Urothelium cell line (cell line): ENCODE data around the gene GTPBP6.
"Not testable (repeated sequence)": the region's sequence is repeated elsewhere in the genome, so short reads cannot be mapped to it uniquely, and the experiment has no call there.

ENCODE experiments used
- DNase-seq: peaks from one replicate; pipeline ENCODE4 v3.0.0; 2011; ENCODE audit warnings: low spot score, mixed read lengths
- FAIRE-seq: peaks from 2 replicates; lab custom pipeline; 2011; peaks lifted over from hg19 to GRCh38; lab: Jason Lieb, UNC

Gene GTPBP6

GRCh38 chrX:335758-336155 is 17.2 kb upstream of the GTPBP6 start:
- FAIRE-seq = no peak
- no peak for DNase-seq

- FAIRE-seq = no peak
- no peak for DNase-seq
These were observed 16.6 kb upstream of the GTPBP6 start for GRCh38 chrX:334971-335757.

- FAIRE-seq = no peak
- no peak for DNase-seq
These were observed 15.8 kb upstream of the GTPBP6 start for GRCh38 chrX:334331-334891.

- no peak for FAIRE-seq
- DNase-seq = no peak
These were observed 15.2 kb upstream of the GTPBP6 start for GRCh38 chrX:333611-334311.

GRCh38 chrX:332916-333610 is 14.5 kb upstream of the GTPBP6 start:
- no peak for FAIRE-seq
- DNase-seq = no peak

GRCh38 chrX:332496-332860 is 13.9 kb upstream of the GTPBP6 start:
- no peak for DNase-seq
- FAIRE-seq = no peak

GRCh38 chrX:331825-332495 is 13.4 kb upstream of the GTPBP6 start:
- DNase-seq = no peak
- no peak for FAIRE-seq

- FAIRE-seq = no peak
- peak; percentile 6 for DNase-seq
These were observed 12.7 kb upstream of the GTPBP6 start for GRCh38 chrX:331151-331824.

GRCh38 chrX:330726-331150 is 12.1 kb upstream of the GTPBP6 start:
- FAIRE-seq (no peak), DNase-seq (no peak)

GRCh38 chrX:330141-330725 is 11.6 kb upstream of the GTPBP6 start:
- DNase-seq, FAIRE-seq: not testable (repeated sequence)

GRCh38 chrX:329291-329910 is 10.8 kb upstream of the GTPBP6 start:
- DNase-seq (no peak), FAIRE-seq (no peak)

- FAIRE-seq = no peak
- DNase-seq = no peak
These were observed 9.1 kb upstream of the GTPBP6 start for GRCh38 chrX:327660-328126.

GRCh38 chrX:324664-325063 is 6.1 kb upstream of the GTPBP6 start:
- not testable (repeated sequence) for FAIRE-seq

GRCh38 chrX:323721-324628 is 5.4 kb upstream of the GTPBP6 start:
- no peak for FAIRE-seq

More at GRCh38 chrX:324664-325063, 6.1 kb upstream of the GTPBP6 start:
- DNase-seq = not testable (repeated sequence)

GRCh38 chrX:320126-320783 is 1.7 kb upstream of the GTPBP6 start:
- FAIRE-seq = no peak
- no peak for DNase-seq

More at GRCh38 chrX:323721-324628, 5.4 kb upstream of the GTPBP6 start:
- no peak for DNase-seq

- DNase-seq = no peak
- no peak for FAIRE-seq
These were observed 1.1 kb upstream of the GTPBP6 start for GRCh38 chrX:319579-320125.

GRCh38 chrX:318068-318738 is 393 bp downstream of the GTPBP6 start:
- DNase-seq = no peak
- no peak for FAIRE-seq
